ENCODE measurements around the gene ITPKB. TPM values are rescaled to one million over a fixed set of nuclear protein-coding genes. Genes with fewer than 3 reads are reported as not detected.

Gene ITPKB
- polyA plus RNA-seq, 1 of the 3 experiments (the other 2 are of a cell fraction) = 2.4 TPM

GRCh38 chr1:226743259-226743658 is 4.2 kb upstream of the ITPKB start:
- no peak overlapping the region for H2AFZ ChIP-seq (ENCODE audit: low read depth)
- no peaks in the 10 kb centered on the region for H3F3A ChIP-seq (replicated peaks; ENCODE audit: insufficient read depth)
- H3K27ac ChIP-seq (ENCODE audit: low read depth in 2 of 2, low read length in 1 of 2) = no peak overlapping the region
- H3K9ac ChIP-seq = no peak overlapping the region
- ChIA-PET POLR2A (no interaction called here), CTCF (no interaction called here)
- H3K4me3 ChIP-seq (ENCODE audit: low read depth in 2 of 2, low read length in 1 of 2) = no peak overlapping the region
- no peak for DNase-seq
- 0 out of 2 replicates have a peak, but pooled peaks cover 3% of the 10 kb centered on the region for H3K9me2 ChIP-seq
- TF ChIP-seq RXRA (IDR thresholded peaks at IDR 0.05; ENCODE audit: borderline replicate concordance, low read depth) (no peak), MXI1 (IDR thresholded peaks at IDR 0.05; ENCODE audit: low read depth, low read length) (no peak), TEAD4 (IDR thresholded peaks at IDR 0.05; ENCODE audit: borderline replicate concordance, insufficient read depth) (no peak), TCF12 (IDR thresholded peaks at IDR 0.05) (no peak), RFX5 (IDR thresholded peaks at IDR 0.05; ENCODE audit: low read length) (no peak), JUND (IDR thresholded peaks at IDR 0.05) (no peak), GATA2 (CRISPR knock-in tag; IDR thresholded peaks at IDR 0.05) (no peak), SMC3 (IDR thresholded peaks at IDR 0.05; ENCODE audit: low read depth, low read length) (no peak), REST (IDR thresholded peaks at IDR 0.05; ENCODE audit: low read depth, low read length) (no peak), EP300 (IDR thresholded peaks at IDR 0.05; ENCODE audit: borderline replicate concordance in 1 of 2, low read depth in 1 of 2, low read length in 1 of 2) (no peak), MEF2A (IDR thresholded peaks at IDR 0.05; ENCODE audit: borderline replicate concordance, low read depth) (no peak), USF2 (IDR thresholded peaks at IDR 0.05; ENCODE audit: borderline replicate concordance, low read depth, low read length) (no peak)
- TF ChIP-seq, protein P1, sequence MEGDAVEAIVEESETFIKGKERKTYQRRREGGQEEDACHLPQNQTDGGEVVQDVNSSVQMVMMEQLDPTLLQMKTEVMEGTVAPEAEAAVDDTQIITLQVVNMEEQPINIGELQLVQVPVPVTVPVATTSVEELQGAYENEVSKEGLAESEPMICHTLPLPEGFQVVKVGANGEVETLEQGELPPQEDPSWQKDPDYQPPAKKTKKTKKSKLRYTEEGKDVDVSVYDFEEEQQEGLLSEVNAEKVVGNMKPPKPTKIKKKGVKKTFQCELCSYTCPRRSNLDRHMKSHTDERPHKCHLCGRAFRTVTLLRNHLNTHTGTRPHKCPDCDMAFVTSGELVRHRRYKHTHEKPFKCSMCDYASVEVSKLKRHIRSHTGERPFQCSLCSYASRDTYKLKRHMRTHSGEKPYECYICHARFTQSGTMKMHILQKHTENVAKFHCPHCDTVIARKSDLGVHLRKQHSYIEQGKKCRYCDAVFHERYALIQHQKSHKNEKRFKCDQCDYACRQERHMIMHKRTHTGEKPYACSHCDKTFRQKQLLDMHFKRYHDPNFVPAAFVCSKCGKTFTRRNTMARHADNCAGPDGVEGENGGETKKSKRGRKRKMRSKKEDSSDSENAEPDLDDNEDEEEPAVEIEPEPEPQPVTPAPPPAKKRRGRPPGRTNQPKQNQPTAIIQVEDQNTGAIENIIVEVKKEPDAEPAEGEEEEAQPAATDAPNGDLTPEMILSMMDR (IDR thresholded peaks at IDR 0.05) = no peak
- H3K4me1 ChIP-seq (ENCODE audit: control insufficient read depth in 1 of 2, insufficient read depth in 2 of 2, low read depth in 1 of 2, low read length in 1 of 2) = peaks cover 4 to 6% of the 10 kb centered on the region in 2 experiments; a peak in 3 of 4 replicates
- H3K27me3 ChIP-seq (ENCODE audit: insufficient read depth) = no peaks in the 10 kb centered on the region; the same call in 1 of the 2 replicates
- no peaks in the 10 kb centered on the region for H4K20me1 ChIP-seq (ENCODE audit: insufficient read depth)
- no peak overlapping the region for H3K4me2 ChIP-seq
- H3K79me2 ChIP-seq (ENCODE audit: insufficient read depth) = no peaks in the 10 kb centered on the region
- H3K9me3 ChIP-seq = 0 out of 2 replicates have a peak, but pooled peaks cover 8% of the 10 kb centered on the region
- H3K36me3 ChIP-seq (replicated peaks in 1 of 2; ENCODE audit: control insufficient read depth in 1 of 2, insufficient read depth in 2 of 2, low read length in 1 of 2) = no peaks in the 10 kb centered on the region
